ENCODE data around the gene SCYGR3.

Gene SCYGR3

GRCh38 chr2:227592694-227593387 is 21.8 kb downstream of the SCYGR3 start:
- no peak for TF ChIP-seq CTCF (IDR thresholded peaks at IDR 0.05; ENCODE audit: low read depth, low read length)
- H3K9me3 ChIP-seq (ENCODE audit: severe bottlenecking): no peaks in the 10 kb centered on the region
- no peaks in the 10 kb centered on the region for H3K36me3 ChIP-seq
- DNase-seq: no peak
- H3K4me3 ChIP-seq (ENCODE audit: low read depth, low read length): no peak overlapping the region
- no peaks in the 10 kb centered on the region for H3K27me3 ChIP-seq (ENCODE audit: insufficient read depth, low read depth, severe bottlenecking)
- no peak overlapping the region for H3K27ac ChIP-seq

- TF ChIP-seq CTCF (IDR thresholded peaks at IDR 0.05; ENCODE audit: low read depth, low read length): no peak
- no peak overlapping the region for H3K27ac ChIP-seq
- DNase-seq: no peak
- H3K4me3 ChIP-seq (ENCODE audit: low read depth, low read length): no peak overlapping the region
- H3K36me3 ChIP-seq: no peaks in the 10 kb centered on the region
- H3K9me3 ChIP-seq (ENCODE audit: severe bottlenecking): no peaks in the 10 kb centered on the region
- no peaks in the 10 kb centered on the region for H3K27me3 ChIP-seq (ENCODE audit: insufficient read depth, low read depth, severe bottlenecking)
These were observed 32.3 kb downstream of the SCYGR3 start for GRCh38 chr2:227582369-227582768.

- Histone ChIP-seq H3K27ac (no peak overlapping the region), H3K4me3 (ENCODE audit: low read depth, low read length) (no peak overlapping the region), H3K27me3 (ENCODE audit: insufficient read depth, low read depth, severe bottlenecking) (no peaks in the 10 kb centered on the region), H3K36me3 (no peaks in the 10 kb centered on the region), H3K9me3 (ENCODE audit: severe bottlenecking) (no peaks in the 10 kb centered on the region)
- no peak for TF ChIP-seq CTCF (IDR thresholded peaks at IDR 0.05; ENCODE audit: low read depth, low read length)
- DNase-seq: no peak
These were observed 34.8 kb downstream of the SCYGR3 start for GRCh38 chr2:227579791-227580190.

DNA sequence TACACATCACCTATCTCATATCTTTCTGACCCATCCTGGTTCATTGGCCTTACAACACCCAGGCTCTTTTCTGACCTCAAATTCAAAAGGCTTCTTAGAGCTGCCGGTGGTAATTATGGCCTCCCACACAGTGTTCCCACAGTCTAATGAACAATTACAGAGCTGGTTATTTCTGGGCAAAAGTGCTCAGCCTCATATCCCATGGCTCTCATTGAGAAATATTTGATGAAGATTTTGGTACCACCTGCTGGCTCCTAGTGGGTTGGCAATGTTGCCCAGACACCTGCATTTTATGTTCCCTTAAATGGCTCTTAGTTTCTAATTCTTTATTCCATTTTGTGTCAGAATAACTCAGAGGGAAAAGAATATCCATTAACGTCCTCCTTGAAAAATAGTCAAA is 36.0 kb downstream of the SCYGR3 start:
- no peak for DNase-seq

DNA sequence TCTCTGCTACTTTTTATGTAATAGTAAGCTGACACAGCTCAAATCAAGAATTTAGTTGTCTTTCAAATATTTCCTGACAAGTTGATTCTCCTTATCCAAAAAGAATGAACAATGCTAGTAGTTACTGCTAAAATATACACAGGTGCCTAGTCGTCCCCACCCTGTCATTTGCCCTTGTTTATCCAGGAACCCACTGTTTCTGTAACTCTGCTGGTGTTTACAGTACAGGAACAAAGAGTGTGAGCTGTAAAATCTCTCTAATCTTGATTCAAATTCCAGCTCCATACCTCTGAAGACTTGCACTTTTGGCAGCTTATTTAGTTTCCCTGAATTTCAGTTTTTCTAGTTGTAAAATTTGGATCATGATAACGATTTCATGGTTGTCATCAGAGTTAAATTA is 37.1 kb downstream of the SCYGR3 start:
- H3K4me3 ChIP-seq (ENCODE audit: low read depth, low read length): no peak overlapping the region
- no peak for DNase-seq
- no peak for TF ChIP-seq CTCF (IDR thresholded peaks at IDR 0.05; ENCODE audit: low read depth, low read length)
- no peak overlapping the region for H3K27ac ChIP-seq
- H3K27me3 ChIP-seq (ENCODE audit: insufficient read depth, low read depth, severe bottlenecking): no peaks in the 10 kb centered on the region
- H3K9me3 ChIP-seq (ENCODE audit: severe bottlenecking): no peaks in the 10 kb centered on the region
- H3K36me3 ChIP-seq: no peaks in the 10 kb centered on the region

More for the DNA sequence above, 36.0 kb downstream of the SCYGR3 start:
- no peaks in the 10 kb centered on the region for H3K36me3 ChIP-seq
- no peaks in the 10 kb centered on the region for H3K27me3 ChIP-seq (ENCODE audit: insufficient read depth, low read depth, severe bottlenecking)
- H3K9me3 ChIP-seq (ENCODE audit: severe bottlenecking): no peaks in the 10 kb centered on the region
- H3K4me3 ChIP-seq (ENCODE audit: low read depth, low read length): no peak overlapping the region
- no peak for TF ChIP-seq CTCF (IDR thresholded peaks at IDR 0.05; ENCODE audit: low read depth, low read length)
- no peak overlapping the region for H3K27ac ChIP-seq

DNA sequence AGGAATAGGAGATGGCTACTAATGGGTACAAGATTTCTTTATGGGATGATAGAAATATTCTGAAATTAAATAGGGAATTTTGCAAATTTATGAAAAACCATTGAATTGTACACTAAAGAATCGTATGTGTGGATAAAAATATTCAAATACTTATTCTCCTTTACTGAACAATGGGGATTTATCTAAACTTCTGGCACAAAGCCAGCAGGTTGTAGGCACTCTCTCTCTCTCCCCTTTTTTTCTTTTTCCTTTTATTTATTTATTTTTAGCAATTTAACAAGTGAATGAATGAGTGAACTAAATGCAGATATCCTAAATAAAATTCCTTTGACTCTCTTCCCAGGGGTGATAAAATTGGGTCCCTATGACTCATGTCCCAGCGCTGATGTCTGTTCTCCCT is 37.8 kb downstream of the SCYGR3 start:
- no peak for TF ChIP-seq CTCF (IDR thresholded peaks at IDR 0.05; ENCODE audit: low read depth, low read length)
- no peaks in the 10 kb centered on the region for H3K27me3 ChIP-seq (ENCODE audit: insufficient read depth, low read depth, severe bottlenecking)
- DNase-seq: no peak
- no peaks in the 10 kb centered on the region for H3K36me3 ChIP-seq
- H3K4me3 ChIP-seq (ENCODE audit: low read depth, low read length): no peak overlapping the region
- no peak overlapping the region for H3K27ac ChIP-seq
- no peaks in the 10 kb centered on the region for H3K9me3 ChIP-seq (ENCODE audit: severe bottlenecking)

Measured in WERI-Rb-1 (cell line).